NCI-H526 treated with DMSO at 0.1 percent for 48 hours (cell line): Measurements from ENCODE around the gene CDKN2D.
A peak's percentile ranks its signal among the peaks of the same experiment; 100 is the strongest.

ENCODE experiments used
- DNase-seq: peaks from one replicate; lab custom pipeline; 2025; lab: John Stamatoyannopoulos, UW

The CDKN2D gene

GRCh38 chr19:10568826-10569651, at the start of gene CDKN2D:
Gene CDKN2D (minus strand): TSS chr19:10568979. CDS start chr19:10568653, 326 bp downstream.
- DNase-seq = peak; percentile 90

DNA sequence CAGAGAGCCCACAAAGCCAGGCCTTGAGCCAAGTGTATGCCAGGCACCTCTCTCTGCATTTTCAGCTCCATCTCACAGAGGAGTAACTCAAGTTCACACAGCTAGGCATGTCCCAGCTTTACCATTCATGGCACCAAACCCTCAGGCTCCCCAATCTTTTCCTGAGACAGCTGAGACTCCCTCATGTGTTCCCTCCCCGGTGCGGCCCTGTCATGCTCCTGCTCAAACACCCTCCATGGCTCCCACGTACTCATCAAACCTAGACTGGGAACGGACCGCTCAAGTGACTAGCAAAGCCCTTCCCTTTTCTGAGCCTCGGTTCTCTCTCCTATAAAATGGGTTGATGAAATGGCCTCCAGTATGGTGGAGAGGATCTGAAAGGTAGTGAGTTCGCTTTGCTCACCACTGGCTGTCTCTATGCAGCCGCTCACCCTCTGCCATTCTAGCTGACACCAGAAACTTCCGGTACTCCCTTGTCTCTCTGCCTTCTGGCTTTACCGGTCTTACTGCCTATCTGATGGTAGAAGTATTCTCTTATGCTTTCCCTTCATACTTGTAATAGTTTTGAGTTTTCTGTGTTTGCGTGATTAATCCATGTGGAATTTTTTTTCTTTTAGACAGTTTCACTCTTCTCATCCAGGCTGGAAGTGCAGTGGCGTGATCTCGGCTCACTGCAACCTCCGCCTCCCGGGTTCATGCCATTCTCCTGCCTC, 48.8 kb upstream of the CDKN2D start:
- DNase-seq = no peak

DNA sequence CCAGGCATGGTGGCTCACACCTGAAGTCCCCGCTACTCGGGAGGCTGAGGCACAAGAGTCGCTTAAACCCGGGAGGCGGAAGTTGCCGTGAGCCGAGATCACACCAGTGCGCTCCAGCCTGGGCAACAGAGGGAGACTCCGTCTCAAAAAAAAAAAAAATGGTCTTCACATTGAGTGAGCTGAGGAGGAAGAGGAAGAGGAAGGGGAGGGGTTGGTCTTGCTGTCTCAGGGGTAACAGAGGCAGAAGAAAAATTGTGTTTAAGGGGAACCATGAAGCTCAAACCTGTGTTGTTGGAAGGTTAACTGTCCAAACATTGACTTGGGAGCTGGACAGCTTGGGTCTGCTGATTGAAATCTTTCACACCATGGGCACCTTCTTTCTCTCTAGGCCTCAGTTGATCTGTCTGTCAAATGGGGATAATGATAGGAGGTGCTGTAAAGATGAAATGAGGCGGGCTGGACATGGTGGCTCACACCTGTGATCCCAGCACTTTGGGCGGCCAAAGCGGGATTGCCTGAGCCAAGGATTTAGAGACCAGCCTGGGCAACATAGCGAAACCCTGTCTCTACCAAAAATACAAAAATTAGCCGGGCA, 46.7 kb upstream of the CDKN2D start:
- DNase-seq = no peak

- DNase-seq = no peak
These were observed 43.8 kb upstream of the CDKN2D start for GRCh38 chr19:10612499-10613119.

DNA sequence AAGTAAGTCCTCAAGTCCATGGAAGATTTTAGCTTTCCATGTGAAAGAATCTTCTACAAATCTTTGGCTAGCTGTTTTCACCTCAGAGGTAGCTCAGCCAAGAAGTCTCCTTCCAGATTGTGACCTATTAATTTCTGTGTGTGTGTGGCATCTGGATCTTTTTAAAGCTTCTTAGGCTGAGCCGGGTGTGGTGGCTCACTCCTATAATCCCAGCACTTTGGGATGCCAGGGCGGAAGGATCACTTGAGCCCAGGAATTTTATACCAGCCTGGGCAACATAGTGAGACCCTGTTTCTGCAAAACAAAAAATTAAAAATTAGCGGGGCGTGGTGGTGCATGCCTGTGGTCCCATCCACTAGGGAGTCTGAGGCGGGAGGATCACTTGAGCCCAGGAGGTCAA, 43.1 kb upstream of the CDKN2D start:
- DNase-seq = no peak

DNA sequence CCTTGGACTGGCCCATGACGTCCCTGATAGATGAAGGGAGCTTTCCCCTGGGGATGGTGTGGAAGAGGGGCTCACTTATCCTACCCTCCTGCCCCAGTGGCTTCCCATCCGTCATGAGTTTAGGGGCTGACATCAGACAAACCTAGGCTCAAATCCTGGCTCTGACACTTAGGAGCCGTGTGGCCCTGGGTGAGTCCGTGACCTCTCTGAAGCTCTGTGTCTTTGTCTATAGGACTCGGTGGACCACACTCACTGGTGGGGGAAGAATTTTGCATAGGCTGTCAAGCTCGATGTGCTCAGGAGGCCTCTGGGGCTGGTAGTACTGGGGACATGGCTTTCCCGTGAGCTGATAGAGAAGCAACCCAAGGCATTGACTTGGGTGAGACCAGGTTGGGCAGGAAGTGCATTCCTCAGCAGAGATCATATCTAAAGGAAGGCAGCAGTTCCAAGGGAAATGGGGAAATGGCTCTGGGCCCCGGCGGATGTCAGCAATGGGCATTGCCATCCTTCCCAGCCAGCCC, 35.7 kb upstream of the CDKN2D start:
- DNase-seq = no peak

GRCh38 chr19:10603873-10604459, 35.2 kb upstream of the CDKN2D start:
- no peak for DNase-seq

GRCh38 chr19:10603084-10603872, 34.5 kb upstream of the CDKN2D start:
- no peak for DNase-seq

GRCh38 chr19:10602330-10603083, 33.7 kb upstream of the CDKN2D start:
- peak; percentile 5 for DNase-seq

- DNase-seq = no peak
These were observed 33.2 kb upstream of the CDKN2D start for GRCh38 chr19:10601999-10602329.

DNA sequence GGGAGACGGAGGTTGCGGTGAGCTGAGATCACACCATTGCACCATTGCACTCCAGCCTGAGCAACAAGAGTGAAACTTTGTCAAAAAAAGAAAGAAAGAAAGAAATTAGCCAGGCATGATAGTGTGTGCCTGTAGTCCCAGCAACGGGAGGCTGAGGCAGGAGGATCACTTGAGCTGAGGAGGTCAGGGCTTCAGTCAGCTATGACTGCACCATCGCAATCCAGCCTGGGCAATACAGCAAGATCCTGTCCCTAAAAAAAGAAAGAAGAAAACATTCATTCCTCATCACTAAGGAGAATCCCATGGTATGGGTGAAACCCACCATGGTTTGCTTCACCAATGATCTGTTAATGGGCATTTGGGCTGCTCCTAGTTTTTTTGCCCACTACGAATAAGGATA, 31.4 kb upstream of the CDKN2D start:
- no peak for DNase-seq

DNA sequence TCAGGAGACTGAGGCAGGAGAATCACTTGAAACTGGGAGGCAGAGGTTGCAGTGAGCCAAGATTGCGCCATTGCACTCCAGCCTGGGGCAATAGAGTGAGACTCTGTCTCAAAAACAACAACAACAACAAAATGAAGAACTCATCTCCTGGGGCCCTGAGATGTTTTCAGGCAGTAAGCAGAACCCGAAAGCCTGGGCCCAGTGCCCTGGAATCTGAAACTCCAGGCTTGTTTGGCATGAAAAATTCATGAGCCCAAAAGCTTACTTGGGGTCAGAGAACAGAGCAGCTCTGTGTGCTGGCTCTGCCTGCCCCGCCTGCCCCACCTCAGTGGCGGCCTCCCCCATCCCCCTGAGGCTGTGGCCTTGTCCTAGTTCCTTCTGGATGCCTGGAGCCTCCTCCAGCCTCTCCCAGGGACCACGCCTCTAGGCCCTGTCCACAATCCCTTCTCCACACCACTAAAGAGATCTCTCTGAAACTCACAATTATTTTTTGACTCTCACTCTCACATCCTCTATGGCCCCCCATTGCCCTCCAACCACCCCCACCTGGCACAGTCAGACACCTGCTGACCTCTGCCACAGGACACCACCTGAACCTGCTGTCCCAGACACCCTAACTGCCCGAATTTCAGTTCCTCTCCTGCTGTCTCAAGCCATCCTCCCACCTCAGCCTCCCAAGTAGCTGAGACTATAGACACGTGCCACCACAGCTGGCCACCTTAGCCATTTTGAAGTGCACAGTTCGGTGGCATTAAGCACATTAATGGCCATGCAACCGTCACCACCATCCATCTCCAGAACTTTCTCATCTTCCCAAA, 25.2 kb upstream of the CDKN2D start:
- DNase-seq = no peak

DNA sequence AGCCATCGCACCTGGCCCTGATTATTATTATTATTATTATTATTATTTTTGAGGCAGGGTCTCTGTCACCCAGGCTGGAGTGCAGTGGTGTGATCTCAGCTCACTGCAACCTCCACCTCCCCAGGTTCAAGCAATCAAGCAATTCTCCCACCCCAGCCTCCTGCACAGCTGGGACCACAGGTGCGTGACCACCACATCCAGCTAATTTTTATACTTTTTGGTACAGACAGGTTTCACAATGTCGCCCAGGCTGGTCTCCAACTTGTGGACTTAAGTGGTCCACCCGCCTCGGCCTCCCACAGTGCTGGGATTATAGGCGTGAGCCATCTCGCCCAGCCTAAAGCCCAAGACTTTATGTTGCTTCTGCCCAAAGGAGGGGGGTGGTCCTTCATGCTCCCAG, 24.4 kb upstream of the CDKN2D start:
- no peak for DNase-seq

DNA sequence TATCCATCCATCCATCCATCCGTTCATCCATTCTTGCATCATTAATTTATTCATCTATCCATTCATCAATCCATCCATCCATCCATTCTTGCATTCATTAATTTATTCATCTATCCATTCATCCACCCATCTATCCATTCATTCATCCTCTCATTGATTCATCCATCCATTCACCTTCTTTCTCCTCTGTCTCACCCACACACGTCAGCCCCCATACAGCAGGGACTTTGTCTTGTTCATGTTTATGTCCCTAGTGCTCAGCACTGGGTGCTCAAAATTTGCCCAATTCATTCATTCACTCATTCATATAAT, 19.0 kb upstream of the CDKN2D start:
- no peak for DNase-seq

DNA sequence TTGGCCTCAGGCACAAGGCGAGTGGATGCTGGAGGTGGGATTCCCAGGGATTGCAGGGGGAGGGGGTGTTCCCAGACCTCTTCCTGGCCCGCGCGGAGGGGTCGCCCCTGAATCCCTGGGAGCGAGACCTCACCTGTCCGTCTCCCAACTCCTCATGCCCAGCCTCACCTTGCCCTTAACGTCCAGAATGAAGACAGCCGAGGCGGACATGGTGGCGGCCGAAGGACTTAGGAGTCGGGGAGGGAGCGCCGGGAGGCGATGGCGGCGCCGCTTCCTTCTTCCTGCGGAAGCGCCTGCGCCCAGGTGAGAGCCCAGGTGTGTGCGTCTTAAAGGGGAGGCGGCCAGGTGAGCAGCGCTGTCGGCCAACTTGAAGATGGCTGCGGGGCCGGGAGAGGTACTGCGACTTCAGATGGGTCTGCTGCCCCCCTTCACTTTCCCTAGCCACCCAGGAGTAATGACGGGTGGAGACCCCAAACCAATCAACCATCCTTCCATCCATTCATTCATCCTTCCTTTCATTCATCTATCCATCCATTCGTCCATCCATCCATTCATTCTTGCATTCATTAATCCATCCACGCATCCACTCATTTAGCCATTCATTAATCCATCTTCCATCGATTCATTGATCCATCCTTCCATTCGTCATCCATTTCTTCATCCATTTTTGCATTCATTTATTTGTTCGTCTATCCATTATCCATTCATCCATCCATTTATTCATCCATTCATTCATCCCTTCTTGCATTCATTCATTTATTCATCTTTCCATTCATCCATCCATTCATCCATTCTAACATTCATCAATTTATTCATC, 18.5 kb upstream of the CDKN2D start, which contains the start of gene AP1M2:
Gene AP1M2, minus strand, starts transcription at position 291 of the 817 bp plus-strand sequence. Its CDS starts 81 bp downstream, at position 210.
- DNase-seq = peak; percentile 27

DNA sequence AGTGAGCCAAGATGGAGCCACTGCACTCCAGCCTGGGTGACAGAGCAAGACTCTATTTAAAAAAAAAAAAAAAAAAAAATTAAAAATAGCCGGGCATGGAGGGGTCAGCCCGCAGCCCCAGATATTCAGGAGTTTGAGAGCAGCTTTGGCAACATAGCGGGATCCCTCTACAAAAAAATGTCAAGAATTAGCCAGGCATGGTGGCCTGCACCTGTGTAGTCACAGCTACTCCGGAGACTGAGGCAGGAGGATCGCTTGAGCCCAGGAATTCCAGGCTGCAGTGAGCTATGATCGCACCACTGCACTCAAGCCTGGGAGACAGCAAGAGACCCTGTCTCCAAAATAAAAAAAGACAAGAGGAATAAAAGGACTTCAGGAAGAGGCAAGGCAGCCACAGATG, 17.6 kb upstream of the CDKN2D start:
- no peak for DNase-seq

GRCh38 chr19:10583036-10583776, 14.4 kb upstream of the CDKN2D start:
- no peak for DNase-seq

GRCh38 chr19:10582091-10582490, 13.3 kb upstream of the CDKN2D start:
- DNase-seq = no peak
